Activated CD4-positive, alpha-beta T cell treated with anti-CD3 and anti-CD28 coated beads, Interleukin-2, amount 50 U/mL, for 24 hours (primary cell): ENCODE data around the gene RAPGEF5.

Experiments
- DNase-seq, 2 donors: peaks; one replicate each; pipeline ENCODE4 v3.0.0-alpha.2; 2020; ENCODE audit warnings: low read depth in 1 of 2, low spot score in 1 of 2

RAPGEF5 gene

GRCh38 chr7:22356701-22357310 is at the start of gene RAPGEF5:
TSS of gene RAPGEF5 (minus strand) at chr7:22357154. CDS start at chr7:22357060, 94 bp downstream.
- DNase-seq, result no peak

- no peak for DNase-seq
Observed at GRCh38 chr7:22406715-22407114, 49.8 kb upstream of the RAPGEF5 start.

GRCh38 chr7:22404421-22405023 is 47.6 kb upstream of the RAPGEF5 start:
- no peak for DNase-seq

- no peak for DNase-seq
Observed at GRCh38 chr7:22403344-22403743, 46.4 kb upstream of the RAPGEF5 start.

- no peak for DNase-seq
Observed at GRCh38 chr7:22402250-22402649, 45.3 kb upstream of the RAPGEF5 start.

- no peak for DNase-seq
Observed at GRCh38 chr7:22400936-22401553, 44.1 kb upstream of the RAPGEF5 start.

GRCh38 chr7:22400150-22400814 is 43.3 kb upstream of the RAPGEF5 start:
- DNase-seq, result no peak

GRCh38 chr7:22399546-22399945 is 42.6 kb upstream of the RAPGEF5 start:
- DNase-seq, result no peak

- no peak for DNase-seq
Observed at GRCh38 chr7:22399091-22399490, 42.1 kb upstream of the RAPGEF5 start.

- no peak for DNase-seq
Observed at GRCh38 chr7:22397981-22398380, 41.0 kb upstream of the RAPGEF5 start.

- no peak for DNase-seq
Observed at GRCh38 chr7:22395222-22395621, 38.3 kb upstream of the RAPGEF5 start.

- DNase-seq, result no peak
Observed at GRCh38 chr7:22394739-22395138, 37.8 kb upstream of the RAPGEF5 start.

GRCh38 chr7:22393913-22394729 is 37.2 kb upstream of the RAPGEF5 start:
- no peak for DNase-seq

GRCh38 chr7:22390516-22390915 is 33.6 kb upstream of the RAPGEF5 start:
- DNase-seq, result no peak

GRCh38 chr7:22389892-22390291 is 32.9 kb upstream of the RAPGEF5 start:
- DNase-seq, result no peak

- DNase-seq, result no peak
Observed at GRCh38 chr7:22387583-22387982, 30.6 kb upstream of the RAPGEF5 start.

GRCh38 chr7:22386865-22387264 is 29.9 kb upstream of the RAPGEF5 start:
- DNase-seq, result no peak

GRCh38 chr7:22386206-22386858 is 29.4 kb upstream of the RAPGEF5 start:
- DNase-seq, result no peak

GRCh38 chr7:22385326-22385725 is 28.4 kb upstream of the RAPGEF5 start:
- no peak for DNase-seq

GRCh38 chr7:22380333-22380732 is 23.4 kb upstream of the RAPGEF5 start:
- no peak for DNase-seq
